ENCODE measurements around the gene C9orf85. TPM values are rescaled to one million over a fixed set of nuclear protein-coding genes. Genes with fewer than 3 reads are reported as not detected.
A peak's percentile ranks its signal among the peaks of the same experiment; 100 is the strongest.

The C9orf85 gene
- total and polyA plus RNA-seq, 10 of the 15 experiments (the other 5 are each of a cell fraction or from before 2014, with no cell fraction given) = 9.1 to 22.6 (median 16.4) TPM

- Histone ChIP-seq H3K27me3 (replicated peaks in 1 of 2; ENCODE audit: control insufficient read depth in 2 of 2, insufficient read depth in 2 of 2, low read length in 1 of 2) (no peaks in the 10 kb centered on the region), H3K9ac (ENCODE audit: control insufficient read depth, insufficient read depth, low read length) (peak overlapping the region; percentile 84; the same call in 1 of the 2 replicates), H3K36me3 (ENCODE audit: control insufficient read depth in 2 of 2, insufficient read depth in 2 of 2, low read length in 1 of 2) (no peaks in the 10 kb centered on the region), H3K4me3 (peak overlapping the region; percentile 91), H3K79me2 (ENCODE audit: control insufficient read depth, insufficient read depth, low read length) (peaks cover 88% of the 10 kb centered on the region), H4K20me1 (ENCODE audit: control insufficient read depth, insufficient read depth) (no peaks in the 10 kb centered on the region), H2AFZ (ENCODE audit: control insufficient read depth, low read depth, low read length) (no peak overlapping the region), H3K4me1 (ENCODE audit: control insufficient read depth, insufficient read depth, low read length) (no peaks in the 10 kb centered on the region; the same call in 1 of the 2 replicates), H3K27ac (ENCODE audit: control insufficient read depth, insufficient read depth) (no peak overlapping the region), H3K4me2 (ENCODE audit: control insufficient read depth, insufficient read depth) (peak overlapping the region; percentile 83), H3K9me3 (replicated peaks; ENCODE audit: control insufficient read depth, insufficient read depth, low read length) (no peaks in the 10 kb centered on the region)
- SMC1A ChIA-PET (ENCODE audit: uncharacterized antibody, unreplicated experiment) = interaction anchor here (0.9 to 1.5 kb wide), 5 partner anchors 13 to 117 kb away, joined by 3 to 5 read pairs (median 4); no protein-coding TSS in a partner anchor
- intact Hi-C loops (cut with micrococcal nuclease; ENCODE audit: unreplicated experiment) = loop anchor here (2.0 kb wide), 1 partner anchor 14 kb away; no protein-coding TSS in a partner anchor
- no peak for DNase-seq (ENCODE audit: low read depth, low spot score)
- ATAC-seq = no peak
- 38% methylated on average over 1 of the region's 1 CpG for WGBS (ENCODE audit: insufficient coverage, insufficient replicate concordance, low lambda C conversion rate, missing lambda C conversion rate)
- RAD21 ChIA-PET (ENCODE audit: unreplicated experiment) = interaction anchor here (0.7 to 1.4 kb wide), 2 partner anchors 13 to 103 kb away, joined by 3 to 4 read pairs; no protein-coding TSS in a partner anchor
- BruUV-seq (replicated peaks) = no TSS peak
- in situ Hi-C loops (cut with MboI) = loop anchor here (25.0 kb wide), 2 partner anchors 1497 to 1647 kb away; partner anchors contain the start of genes KLF9 and SMC5
- POLR2A ChIA-PET = no interaction called here
- no peak for FAIRE-seq
- CTCF ChIA-PET = interaction anchor here (0.9 to 1.3 kb wide), 2 partner anchors 43 to 116 kb away, joined by 3 read pairs; no protein-coding TSS in a partner anchor
- TF ChIP-seq, protein P1, sequence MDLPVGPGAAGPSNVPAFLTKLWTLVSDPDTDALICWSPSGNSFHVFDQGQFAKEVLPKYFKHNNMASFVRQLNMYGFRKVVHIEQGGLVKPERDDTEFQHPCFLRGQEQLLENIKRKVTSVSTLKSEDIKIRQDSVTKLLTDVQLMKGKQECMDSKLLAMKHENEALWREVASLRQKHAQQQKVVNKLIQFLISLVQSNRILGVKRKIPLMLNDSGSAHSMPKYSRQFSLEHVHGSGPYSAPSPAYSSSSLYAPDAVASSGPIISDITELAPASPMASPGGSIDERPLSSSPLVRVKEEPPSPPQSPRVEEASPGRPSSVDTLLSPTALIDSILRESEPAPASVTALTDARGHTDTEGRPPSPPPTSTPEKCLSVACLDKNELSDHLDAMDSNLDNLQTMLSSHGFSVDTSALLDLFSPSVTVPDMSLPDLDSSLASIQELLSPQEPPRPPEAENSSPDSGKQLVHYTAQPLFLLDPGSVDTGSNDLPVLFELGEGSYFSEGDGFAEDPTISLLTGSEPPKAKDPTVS (IDR thresholded peaks at IDR 0.05; ENCODE audit: low read depth, low read length) = no peak
- TF ChIP-seq TBL1XR1 (IDR thresholded peaks at IDR 0.05; ENCODE audit: low read depth, low read length) (no peak), SUPT20H (IDR thresholded peaks at IDR 0.05; ENCODE audit: borderline replicate concordance, control insufficient read depth, low read depth, low read length) (no peak), STAT1 (conservative IDR thresholded peaks at IDR 0.05) (no peak), ZNF687 (IDR thresholded peaks at IDR 0.05) (no peak), ATF2 (IDR thresholded peaks at IDR 0.05; ENCODE audit: low read length) (no peak), CEBPB (IDR thresholded peaks at IDR 0.05; ENCODE audit: borderline replicate concordance in 1 of 2, low read depth in 2 of 2, low read length in 2 of 2) (no peak), ZBTB11 (CRISPR knock-in tag; IDR thresholded peaks at IDR 0.05) (no peak), GABPA (IDR thresholded peaks at IDR 0.05; ENCODE audit: low read depth) (no peak), E2F4 (IDR thresholded peaks at IDR 0.05; ENCODE audit: low read depth, low read length) (no peak), NFYA (IDR thresholded peaks at IDR 0.05; ENCODE audit: borderline replicate concordance, low read depth, low read length) (no peak)
These were observed 2.6 kb upstream of the C9orf85 start for GRCh38 chr9:71908825-71909224.
